Heart left ventricle (tissue), 13 donors: Measurements from ENCODE around the gene HLA-E.

ENCODE experiments used
- POLR2A ChIP-seq, 2 donors: fragments of 450-650 bp; IDR thresholded peaks; one replicate each; pipeline ENCODE4 v1.6.1; 2017; ENCODE audit warnings: antibody characterized with exemption in 2 of 2, mild to moderate bottlenecking in 2 of 2, moderate library complexity in 2 of 2
- TF ChIP-seq, protein P1 (sequence below), 12 donors: fragments of 200-600 bp; sonication (generic) in 4 of 12; IDR thresholded peaks; one replicate each; pipeline versions ENCODE4 v1.5.0 to v1.8.0; 2018 to 2022; ENCODE audit warnings: antibody characterized with exemption in 12 of 12, mild to moderate bottlenecking in 5 of 12
- donor health status: ischemic (EF 13 %, LVEDD 7.1; RV severe dilation, severe dysfunction).
- donor health status: DM: no; HTN: yes; CAD: no.
- donor health status: DM: no; HTN: no; CAD: no.
- donor health status: ischemic (EF 25% LVEDD 6.9; RV normal size, moderate dysfunction).
- donor health status: ischemic (EF 25% LVEDD 5.7; RV mildly dilated, moderate dysfunction).
- donor health status: ischemic (EF 35%, LVEDD 5.7; RV mildly dilated, moderate dysfunction).
- donor health status: nonischemic (EF 11% LVEDD 7.7; RV severe dilation, severe dysfunction).
- donor health status: DM: yes; HTN: yes; CAD: no.
- donor health status: PGD.
- donor health status: ischemic (EF 29% LVEDD 5.4; RV normal size, mild dysfunction).
- donor health status: nonischemic (EF 23%, LVEDD 6.1; RV moderate dilation, normal function).

DNA sequence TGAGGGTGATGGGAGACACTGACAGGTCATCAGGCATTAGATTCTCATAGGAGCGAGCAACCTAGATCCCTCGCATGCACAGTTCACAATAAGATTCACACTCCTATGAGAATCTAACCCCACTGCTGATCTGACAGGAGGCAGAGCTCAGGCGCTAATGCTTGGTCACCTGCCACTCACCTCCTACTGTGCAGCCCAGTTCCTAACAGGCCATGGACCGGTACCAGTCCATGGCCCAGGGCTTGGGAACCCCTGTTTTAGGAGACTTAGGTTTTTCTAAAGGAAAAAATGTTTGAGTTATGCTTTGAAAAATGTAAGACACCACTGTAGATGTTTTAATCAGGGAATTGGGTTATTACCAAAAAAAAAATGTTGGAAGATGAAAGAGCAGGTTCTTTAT lies 6.7 kb downstream of the HLA-E start:
- TF ChIP-seq, protein P1, sequence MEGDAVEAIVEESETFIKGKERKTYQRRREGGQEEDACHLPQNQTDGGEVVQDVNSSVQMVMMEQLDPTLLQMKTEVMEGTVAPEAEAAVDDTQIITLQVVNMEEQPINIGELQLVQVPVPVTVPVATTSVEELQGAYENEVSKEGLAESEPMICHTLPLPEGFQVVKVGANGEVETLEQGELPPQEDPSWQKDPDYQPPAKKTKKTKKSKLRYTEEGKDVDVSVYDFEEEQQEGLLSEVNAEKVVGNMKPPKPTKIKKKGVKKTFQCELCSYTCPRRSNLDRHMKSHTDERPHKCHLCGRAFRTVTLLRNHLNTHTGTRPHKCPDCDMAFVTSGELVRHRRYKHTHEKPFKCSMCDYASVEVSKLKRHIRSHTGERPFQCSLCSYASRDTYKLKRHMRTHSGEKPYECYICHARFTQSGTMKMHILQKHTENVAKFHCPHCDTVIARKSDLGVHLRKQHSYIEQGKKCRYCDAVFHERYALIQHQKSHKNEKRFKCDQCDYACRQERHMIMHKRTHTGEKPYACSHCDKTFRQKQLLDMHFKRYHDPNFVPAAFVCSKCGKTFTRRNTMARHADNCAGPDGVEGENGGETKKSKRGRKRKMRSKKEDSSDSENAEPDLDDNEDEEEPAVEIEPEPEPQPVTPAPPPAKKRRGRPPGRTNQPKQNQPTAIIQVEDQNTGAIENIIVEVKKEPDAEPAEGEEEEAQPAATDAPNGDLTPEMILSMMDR (IDR thresholded peaks at IDR 0.05) = no peak
- no peak for TF ChIP-seq POLR2A (IDR thresholded peaks at IDR 0.05)
